Measurements from ENCODE around the gene RPS27A. TPM values are rescaled to one million over a fixed set of nuclear protein-coding genes. Genes with fewer than 3 reads are reported as not detected.

The RPS27A gene
- total and polyA plus RNA-seq, 2 experiments from 2014 or later = 1,606 to 1,672 TPM

- no peak overlapping the region; the same call in 1 of the 2 replicates for H2AFZ ChIP-seq
Observed at GRCh38 chr2:55277310-55277709, 44.8 kb downstream of the RPS27A start.

More at GRCh38 chr2:55277310-55277709, 44.8 kb downstream of the RPS27A start:
- no peak for DNase-seq (ENCODE audit: low spot score)
- Histone ChIP-seq H3K36me3 (ENCODE audit: insufficient read depth) (no peaks in the 10 kb centered on the region), H3K27me3 (ENCODE audit: insufficient read depth) (no peaks in the 10 kb centered on the region), H3K4me1 (ENCODE audit: insufficient read depth) (peaks cover 27% of the 10 kb centered on the region), H3K4me2 (no peak overlapping the region), H3K27ac (ENCODE audit: low read depth) (peak overlapping the region; percentile 99; the same call in 1 of the 2 replicates), H3K79me2 (replicated peaks; ENCODE audit: insufficient read depth) (no peaks in the 10 kb centered on the region), H4K20me1 (replicated peaks; ENCODE audit: insufficient read depth) (no peaks in the 10 kb centered on the region), H3K9me2 (ENCODE audit: insufficient read depth) (no peaks in the 10 kb centered on the region), H3F3A (replicated peaks; ENCODE audit: low read depth) (peaks cover 15% of the 10 kb centered on the region), H3K4me3 (no peak overlapping the region)
- Mint-ChIP-seq H3K4me3 (no peak overlapping the region), H3K9me3 (no peaks in the 10 kb centered on the region; the same call in 2 of the 3 replicates), H3K4me1 (peaks cover 27% of the 10 kb centered on the region), H3K27ac (no peak overlapping the region), H3K27me3 (ENCODE audit: insufficient read depth, low read depth, poor library complexity) (peaks cover 12% of the 10 kb centered on the region), H3K36me3 (ENCODE audit: low read depth) (no peaks in the 10 kb centered on the region)
- ATAC-seq = no peak
- TF ChIP-seq EZH2 (IDR thresholded peaks at IDR 0.05; ENCODE audit: low read depth, unreplicated experiment) = no peak
- no peak for TF ChIP-seq JUNB (IDR thresholded peaks at IDR 0.05; ENCODE audit: unreplicated experiment)
- no peak for TF ChIP-seq ZNF114 (CRISPR knock-in tag; IDR thresholded peaks at IDR 0.05)
- no peak for TF ChIP-seq ZNF331 (CRISPR knock-in tag; IDR thresholded peaks at IDR 0.05; ENCODE audit: low read depth)
- TF ChIP-seq ETS1 (IDR thresholded peaks at IDR 0.05) = no peak
- TF ChIP-seq REST (IDR thresholded peaks at IDR 0.05; ENCODE audit: unreplicated experiment) = no peak
- no peak for TF ChIP-seq POLR2AphosphoS5 (IDR thresholded peaks at IDR 0.05; ENCODE audit: low read depth)
- no peak for TF ChIP-seq CTCF (conservative IDR thresholded peaks at IDR 0.05; ENCODE audit: low read depth in 2 of 2)
- no peak for TF ChIP-seq ZNF462 (CRISPR knock-in tag; IDR thresholded peaks at IDR 0.05)
- TF ChIP-seq EZH2phosphoT487 (IDR thresholded peaks at IDR 0.05; ENCODE audit: unreplicated experiment) = no peak
- TF ChIP-seq NANOG (IDR thresholded peaks at IDR 0.05; ENCODE audit: borderline replicate concordance) = no peak
- TF ChIP-seq CREB1 (CRISPR knock-in tag; IDR thresholded peaks at IDR 0.05; ENCODE audit: low read depth) = no peak
- no peak for TF ChIP-seq STAT1 (IDR thresholded peaks at IDR 0.05; ENCODE audit: unreplicated experiment)
